ENCODE data around the gene ADGRL3. TPM values are rescaled to one million over a fixed set of nuclear protein-coding genes. Genes with fewer than 3 reads are reported as not detected.

Gene ADGRL3
- total RNA-seq, 1 donor from 2014 or later: 0.12 TPM

DNA sequence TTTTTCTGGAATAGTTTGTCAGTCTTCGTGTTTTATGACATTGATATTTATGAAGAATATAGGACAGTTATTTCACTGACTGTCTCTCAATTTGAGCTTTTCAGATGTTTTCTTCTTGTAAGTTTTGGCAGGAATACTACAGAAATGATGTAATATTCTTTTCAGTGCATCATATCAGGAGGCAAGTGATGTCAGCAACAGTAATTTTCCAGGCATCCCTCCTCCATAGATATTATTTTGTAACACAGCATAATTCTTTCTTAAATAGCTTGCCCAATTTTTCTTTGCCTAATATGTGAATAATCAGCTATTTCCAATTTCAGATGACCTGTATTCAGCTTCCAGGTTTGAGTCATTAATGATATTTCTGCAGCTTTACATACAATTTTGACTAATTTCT is 211.1 kb downstream of the ADGRL3 start:
- DNase-seq (ENCODE audit: low read depth): no peak
- H3K4me3 ChIP-seq (ENCODE audit: low read depth, low read length): no peak overlapping the region
- TF ChIP-seq, protein P1, sequence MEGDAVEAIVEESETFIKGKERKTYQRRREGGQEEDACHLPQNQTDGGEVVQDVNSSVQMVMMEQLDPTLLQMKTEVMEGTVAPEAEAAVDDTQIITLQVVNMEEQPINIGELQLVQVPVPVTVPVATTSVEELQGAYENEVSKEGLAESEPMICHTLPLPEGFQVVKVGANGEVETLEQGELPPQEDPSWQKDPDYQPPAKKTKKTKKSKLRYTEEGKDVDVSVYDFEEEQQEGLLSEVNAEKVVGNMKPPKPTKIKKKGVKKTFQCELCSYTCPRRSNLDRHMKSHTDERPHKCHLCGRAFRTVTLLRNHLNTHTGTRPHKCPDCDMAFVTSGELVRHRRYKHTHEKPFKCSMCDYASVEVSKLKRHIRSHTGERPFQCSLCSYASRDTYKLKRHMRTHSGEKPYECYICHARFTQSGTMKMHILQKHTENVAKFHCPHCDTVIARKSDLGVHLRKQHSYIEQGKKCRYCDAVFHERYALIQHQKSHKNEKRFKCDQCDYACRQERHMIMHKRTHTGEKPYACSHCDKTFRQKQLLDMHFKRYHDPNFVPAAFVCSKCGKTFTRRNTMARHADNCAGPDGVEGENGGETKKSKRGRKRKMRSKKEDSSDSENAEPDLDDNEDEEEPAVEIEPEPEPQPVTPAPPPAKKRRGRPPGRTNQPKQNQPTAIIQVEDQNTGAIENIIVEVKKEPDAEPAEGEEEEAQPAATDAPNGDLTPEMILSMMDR (conservative IDR thresholded peaks at IDR 0.05; ENCODE audit: low read depth, low read length): no peak

- no peak for DNase-seq (ENCODE audit: low read depth)
- TF ChIP-seq, protein P1 (conservative IDR thresholded peaks at IDR 0.05; ENCODE audit: low read depth, low read length): no peak
Observed at GRCh38 chr4:61425315-61425714, 225.2 kb downstream of the ADGRL3 start.

DNA sequence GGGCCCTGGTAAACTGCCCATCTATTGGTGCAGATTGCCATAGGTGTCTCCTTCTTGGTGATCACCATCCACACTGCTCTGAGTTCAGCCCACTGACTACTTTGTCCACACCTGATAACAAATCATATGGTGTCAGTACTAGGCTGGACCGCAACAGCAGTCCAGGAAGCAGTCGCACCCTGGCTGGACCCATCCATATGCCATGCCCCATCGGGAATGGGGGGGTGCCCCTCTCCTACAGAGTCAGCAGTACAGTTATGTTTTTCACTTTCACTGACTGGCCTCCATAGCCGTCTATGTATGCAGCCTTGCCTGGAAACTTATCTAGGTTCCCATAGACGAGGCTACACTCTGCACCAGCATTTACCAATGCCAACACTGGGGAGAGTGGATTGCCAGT is 226.1 kb downstream of the ADGRL3 start:
- TF ChIP-seq, protein P1 (conservative IDR thresholded peaks at IDR 0.05; ENCODE audit: low read depth, low read length): no peak
- no peak overlapping the region for H3K4me3 ChIP-seq (ENCODE audit: low read depth, low read length)
- no peak for DNase-seq (ENCODE audit: low read depth)

More at GRCh38 chr4:61425315-61425714, 225.2 kb downstream of the ADGRL3 start:
- no peak overlapping the region for H3K4me3 ChIP-seq (ENCODE audit: low read depth, low read length)

- DNase-seq (ENCODE audit: low read depth): no peak
- TF ChIP-seq, protein P1 (conservative IDR thresholded peaks at IDR 0.05; ENCODE audit: low read depth, low read length): no peak
- H3K4me3 ChIP-seq (ENCODE audit: low read depth, low read length): no peak overlapping the region
Observed at GRCh38 chr4:61427099-61427817, 227.1 kb downstream of the ADGRL3 start.

DNA sequence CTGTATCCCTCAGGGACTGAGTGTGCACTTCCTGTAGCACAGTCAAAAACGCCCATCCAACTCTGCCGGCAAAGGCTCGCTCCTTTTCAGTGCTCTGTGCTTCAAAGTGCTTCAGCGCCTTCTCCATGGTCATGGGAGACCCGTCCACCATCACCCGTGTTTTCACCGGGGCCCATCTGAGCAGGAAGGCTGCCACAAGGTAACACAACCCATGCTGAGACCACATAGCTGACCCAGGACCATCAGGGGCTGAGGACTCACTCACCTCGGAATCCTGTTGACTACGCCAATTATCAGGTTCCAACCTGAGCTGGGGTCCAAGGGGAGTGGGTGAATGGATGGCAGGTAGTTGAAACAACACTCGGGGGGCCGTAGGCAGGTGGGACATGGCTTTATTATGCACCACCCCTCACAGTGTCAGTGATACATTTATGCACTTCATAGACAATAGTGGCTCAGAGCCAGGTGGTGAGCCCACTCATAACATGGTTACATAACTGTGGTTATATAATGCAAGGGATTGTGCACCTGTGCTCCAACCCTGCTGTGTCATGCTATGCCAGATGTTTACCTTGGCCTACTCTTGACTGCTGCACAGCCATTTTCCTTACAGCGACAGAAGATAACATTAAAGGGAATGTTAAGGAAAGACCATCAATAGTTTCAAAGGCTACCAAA is 227.8 kb downstream of the ADGRL3 start:
- DNase-seq (ENCODE audit: low read depth): no peak
- no peak overlapping the region for H3K4me3 ChIP-seq (ENCODE audit: low read depth, low read length)
- TF ChIP-seq, protein P1 (conservative IDR thresholded peaks at IDR 0.05; ENCODE audit: low read depth, low read length): no peak

- DNase-seq (ENCODE audit: low read depth): no peak
- TF ChIP-seq, protein P1 (conservative IDR thresholded peaks at IDR 0.05; ENCODE audit: low read depth, low read length): no peak
- no peak overlapping the region for H3K4me3 ChIP-seq (ENCODE audit: low read depth, low read length)
Observed at GRCh38 chr4:61428950-61429349, 228.8 kb downstream of the ADGRL3 start.

Measured in epithelial cell of proximal tubule (primary cell).